ENCODE data around the gene TDRD10.

TDRD10 gene

GRCh38 chr1:154584267-154584994 lies 82.4 kb downstream of the TDRD10 start:
- no peaks in the 10 kb centered on the region for H3K4me1 Mint-ChIP-seq (ENCODE audit: low read depth)
- H3K27ac Mint-ChIP-seq = no peak overlapping the region
- no peaks in the 10 kb centered on the region for H3K27me3 Mint-ChIP-seq
- H3K36me3 Mint-ChIP-seq (ENCODE audit: low read depth) = peaks cover 83% of the 10 kb centered on the region
- no peak overlapping the region for H3K4me3 Mint-ChIP-seq
- no peaks in the 10 kb centered on the region for H3K9me3 Mint-ChIP-seq

GRCh38 chr1:154586231-154586630 lies 84.2 kb downstream of the TDRD10 start:
- H3K27ac Mint-ChIP-seq = no peak overlapping the region
- no peaks in the 10 kb centered on the region for H3K27me3 Mint-ChIP-seq
- H3K9me3 Mint-ChIP-seq = no peaks in the 10 kb centered on the region
- H3K4me3 Mint-ChIP-seq = no peak overlapping the region
- H3K4me1 Mint-ChIP-seq (ENCODE audit: low read depth) = peaks cover 8% of the 10 kb centered on the region
- H3K36me3 Mint-ChIP-seq (ENCODE audit: low read depth) = peaks cover 88% of the 10 kb centered on the region

- Mint-ChIP-seq H3K4me3 (no peak overlapping the region), H3K9me3 (no peaks in the 10 kb centered on the region), H3K27ac (peak overlapping the region; percentile 46), H3K4me1 (ENCODE audit: low read depth) (peaks cover 8% of the 10 kb centered on the region), H3K27me3 (no peaks in the 10 kb centered on the region), H3K36me3 (ENCODE audit: low read depth) (peaks cover 92% of the 10 kb centered on the region)
Observed at GRCh38 chr1:154586641-154587040, 84.6 kb downstream of the TDRD10 start.

GRCh38 chr1:154589780-154590179 lies 87.8 kb downstream of the TDRD10 start:
- Mint-ChIP-seq H3K27me3 (no peaks in the 10 kb centered on the region), H3K27ac (peak overlapping the region; percentile 42), H3K4me1 (ENCODE audit: low read depth) (peaks cover 8% of the 10 kb centered on the region), H3K4me3 (no peak overlapping the region), H3K36me3 (ENCODE audit: low read depth) (peaks cover 93% of the 10 kb centered on the region), H3K9me3 (no peaks in the 10 kb centered on the region)

- Mint-ChIP-seq H3K27ac (no peak overlapping the region), H3K9me3 (no peaks in the 10 kb centered on the region), H3K27me3 (no peaks in the 10 kb centered on the region)
Observed at GRCh38 chr1:154590756-154591155, 88.7 kb downstream of the TDRD10 start.

GRCh38 chr1:154591206-154591605 lies 89.2 kb downstream of the TDRD10 start:
- H3K4me1 Mint-ChIP-seq (ENCODE audit: low read depth) = peaks cover 8% of the 10 kb centered on the region
- no peak overlapping the region for H3K4me3 Mint-ChIP-seq
- peaks cover 87% of the 10 kb centered on the region for H3K36me3 Mint-ChIP-seq (ENCODE audit: low read depth)
- H3K9me3 Mint-ChIP-seq = no peaks in the 10 kb centered on the region
- H3K27ac Mint-ChIP-seq = peak overlapping the region; percentile 79
- no peaks in the 10 kb centered on the region for H3K27me3 Mint-ChIP-seq

More at GRCh38 chr1:154590756-154591155, 88.7 kb downstream of the TDRD10 start:
- H3K4me1 Mint-ChIP-seq (ENCODE audit: low read depth) = peaks cover 8% of the 10 kb centered on the region
- no peak overlapping the region for H3K4me3 Mint-ChIP-seq
- H3K36me3 Mint-ChIP-seq (ENCODE audit: low read depth) = peaks cover 88% of the 10 kb centered on the region

GRCh38 chr1:154593390-154593789 lies 91.4 kb downstream of the TDRD10 start:
- H3K4me1 Mint-ChIP-seq (ENCODE audit: low read depth) = peaks cover 8% of the 10 kb centered on the region
- no peak overlapping the region for H3K4me3 Mint-ChIP-seq
- H3K27me3 Mint-ChIP-seq = no peaks in the 10 kb centered on the region
- H3K9me3 Mint-ChIP-seq = no peaks in the 10 kb centered on the region
- H3K36me3 Mint-ChIP-seq (ENCODE audit: low read depth) = peaks cover 85% of the 10 kb centered on the region
- peak overlapping the region; percentile 17 for H3K27ac Mint-ChIP-seq

GRCh38 chr1:154594811-154595210 lies 92.8 kb downstream of the TDRD10 start:
- Mint-ChIP-seq H3K27me3 (no peaks in the 10 kb centered on the region), H3K27ac (no peak overlapping the region), H3K4me1 (ENCODE audit: low read depth) (peaks cover 16% of the 10 kb centered on the region), H3K9me3 (no peaks in the 10 kb centered on the region), H3K36me3 (ENCODE audit: low read depth) (peaks cover 82% of the 10 kb centered on the region), H3K4me3 (no peak overlapping the region)

GRCh38 chr1:154595621-154596020 lies 93.6 kb downstream of the TDRD10 start:
- Mint-ChIP-seq H3K27ac (no peak overlapping the region), H3K4me3 (no peak overlapping the region), H3K9me3 (no peaks in the 10 kb centered on the region), H3K4me1 (ENCODE audit: low read depth) (peaks cover 18% of the 10 kb centered on the region), H3K36me3 (ENCODE audit: low read depth) (peaks cover 84% of the 10 kb centered on the region), H3K27me3 (no peaks in the 10 kb centered on the region)

All from stimulated activated naive CD8-positive, alpha-beta T cell treated with anti-CD3 and anti-CD28 coated beads, Interleukin-15, Interleukin-2, amounts not matched to agents 100 ng/mL and 50 ng/mL, for 24 hours (primary cell).